ENCODE measurements around the gene ABHD5.

Gene ABHD5

DNA sequence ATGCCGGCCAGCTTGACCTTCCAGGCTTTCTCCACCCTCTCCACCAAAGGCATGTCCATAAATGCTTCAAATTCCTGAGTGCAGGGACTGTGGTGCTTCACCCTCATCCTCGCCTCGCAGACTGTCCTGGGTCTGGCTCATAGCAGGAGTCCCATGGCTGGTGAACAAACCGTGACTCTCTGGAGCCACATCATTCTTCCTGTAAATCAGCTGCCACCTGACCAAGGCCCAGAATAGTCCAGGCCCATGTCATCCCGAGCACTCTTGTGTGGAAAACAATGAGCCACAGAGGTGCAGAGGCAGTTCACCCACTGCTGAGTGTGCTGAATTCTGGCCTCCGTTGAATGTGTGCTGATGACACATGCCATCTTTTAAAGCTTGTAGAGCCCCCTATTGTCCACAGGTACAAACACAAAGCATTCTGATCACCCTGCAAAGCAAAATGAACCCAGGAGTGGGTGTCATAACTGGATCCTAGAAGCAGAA is 68.6 kb downstream of the ABHD5 start:
- DNase-seq: peak; percentile 1

- no peak for DNase-seq
Measured at GRCh38 chr3:43759938-43760337, 69.2 kb downstream of the ABHD5 start.

- DNase-seq: no peak
Measured at GRCh38 chr3:43760938-43761337, 70.2 kb downstream of the ABHD5 start.

DNA sequence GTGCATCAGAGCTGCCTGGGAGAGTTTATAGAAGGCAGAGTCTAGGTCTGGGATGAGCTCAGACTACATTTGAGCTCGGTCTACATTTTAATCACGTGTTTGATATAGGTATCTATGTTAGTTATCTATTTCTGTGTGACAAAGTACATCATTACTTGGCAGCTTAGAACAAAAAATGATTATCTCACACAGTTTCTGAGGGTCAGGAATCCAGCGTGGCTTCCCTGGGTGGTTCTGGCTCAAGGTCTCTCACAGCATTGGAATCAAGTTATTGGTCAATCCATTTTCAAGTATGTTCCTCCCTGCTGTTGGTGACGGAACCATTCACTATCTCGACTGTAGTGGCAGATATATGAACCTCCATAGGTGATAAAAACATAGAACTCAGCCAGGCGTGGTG is 71.7 kb downstream of the ABHD5 start:
- DNase-seq: no peak

DNA sequence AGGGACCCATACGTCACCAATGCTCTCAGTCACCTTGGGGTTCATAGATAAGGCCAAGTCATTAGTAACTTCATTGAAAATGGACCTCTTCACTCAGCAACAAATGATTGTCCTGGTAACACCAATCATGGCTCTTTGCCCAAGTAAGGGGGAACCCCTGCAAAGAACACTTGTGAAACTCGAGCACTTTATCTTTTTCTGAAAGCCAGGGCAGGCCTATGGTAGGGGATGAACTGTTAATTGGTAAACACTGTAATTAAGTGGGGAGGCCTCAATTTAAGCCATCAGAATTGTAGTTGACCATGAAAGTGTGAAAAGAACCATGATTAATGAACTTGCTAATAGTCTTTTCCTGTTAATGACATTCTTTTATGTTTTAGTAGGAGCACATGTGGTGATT is 73.3 kb downstream of the ABHD5 start:
- DNase-seq: peak; percentile 52

DNA sequence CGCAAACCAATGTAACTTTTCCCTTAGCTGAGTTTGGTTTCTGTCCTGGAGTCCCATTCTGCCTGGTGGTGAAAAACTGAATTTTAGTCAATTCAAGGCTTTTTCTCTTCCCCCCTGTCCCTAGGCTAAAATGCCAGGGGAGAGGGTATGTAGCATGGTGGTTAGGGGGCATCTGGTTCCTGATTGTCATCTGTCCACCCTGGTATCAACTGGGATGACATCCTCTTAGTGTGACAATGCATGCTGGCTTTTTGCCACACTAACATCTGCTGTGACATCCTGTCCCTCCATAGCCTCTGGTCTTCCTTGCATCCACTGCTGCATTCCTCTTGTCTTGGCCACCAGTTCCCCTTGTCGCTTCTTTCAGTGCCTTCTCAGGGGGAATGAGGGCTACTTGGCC is 73.7 kb downstream of the ABHD5 start:
- peak; percentile 13 for DNase-seq

DNA sequence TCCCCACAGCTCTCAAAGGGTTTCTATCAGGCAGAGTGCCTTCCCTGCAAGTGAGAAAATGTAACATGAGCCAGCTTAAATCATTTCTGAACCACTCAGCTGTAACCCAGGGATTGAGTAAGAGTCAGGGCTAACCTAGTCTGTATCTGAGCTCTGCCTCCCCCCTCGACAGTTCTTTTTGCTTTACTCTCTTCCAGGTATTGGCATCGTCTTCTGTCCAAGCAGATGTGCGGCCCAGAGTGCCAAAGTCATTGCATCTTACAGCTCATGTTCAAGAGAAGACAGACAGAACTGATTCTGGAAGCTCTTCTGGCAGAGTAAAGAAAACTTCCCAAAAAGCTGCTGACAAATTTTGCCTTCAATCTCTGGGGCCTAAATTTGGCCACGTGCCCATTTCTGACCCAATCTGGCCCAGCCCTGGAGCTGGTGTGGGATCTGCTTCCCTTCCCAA is 74.8 kb downstream of the ABHD5 start:
- DNase-seq: no peak

- no peak for DNase-seq
Measured at GRCh38 chr3:43766672-43767465, 76.1 kb downstream of the ABHD5 start.

DNA sequence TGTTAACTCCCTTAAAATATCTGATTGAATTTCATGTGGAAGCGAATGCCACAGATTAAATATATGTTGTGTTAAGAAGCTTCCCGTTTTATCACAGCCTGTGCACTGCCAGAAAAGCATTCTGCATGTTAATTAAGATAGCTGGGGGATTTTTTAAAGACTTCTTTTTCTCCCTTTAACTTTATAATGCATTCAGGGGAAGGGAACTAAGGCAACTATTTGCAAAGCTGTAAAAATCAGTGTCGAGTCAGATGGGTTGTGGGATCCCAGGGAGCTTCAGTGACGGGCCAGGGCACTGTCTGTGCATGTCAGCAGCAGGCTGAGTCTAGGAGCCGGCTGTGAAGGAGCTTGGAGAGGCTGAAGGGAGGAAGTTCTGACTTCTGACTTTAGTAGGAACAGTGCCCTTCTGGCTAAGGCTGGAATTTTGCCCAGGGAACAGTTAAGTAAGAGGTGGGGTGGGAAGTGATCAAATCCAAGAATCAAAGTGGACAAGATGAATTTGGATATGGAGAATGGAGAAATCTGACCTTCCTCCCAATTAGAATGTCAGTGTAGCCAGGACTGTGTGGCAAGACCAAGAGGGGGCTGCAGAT is 77.7 kb downstream of the ABHD5 start:
- no peak for DNase-seq

- peak; percentile 89 for DNase-seq
Measured at GRCh38 chr3:43769097-43769884, 78.6 kb downstream of the ABHD5 start.

- no peak for DNase-seq
Measured at GRCh38 chr3:43769885-43770425, 79.2 kb downstream of the ABHD5 start.

DNA sequence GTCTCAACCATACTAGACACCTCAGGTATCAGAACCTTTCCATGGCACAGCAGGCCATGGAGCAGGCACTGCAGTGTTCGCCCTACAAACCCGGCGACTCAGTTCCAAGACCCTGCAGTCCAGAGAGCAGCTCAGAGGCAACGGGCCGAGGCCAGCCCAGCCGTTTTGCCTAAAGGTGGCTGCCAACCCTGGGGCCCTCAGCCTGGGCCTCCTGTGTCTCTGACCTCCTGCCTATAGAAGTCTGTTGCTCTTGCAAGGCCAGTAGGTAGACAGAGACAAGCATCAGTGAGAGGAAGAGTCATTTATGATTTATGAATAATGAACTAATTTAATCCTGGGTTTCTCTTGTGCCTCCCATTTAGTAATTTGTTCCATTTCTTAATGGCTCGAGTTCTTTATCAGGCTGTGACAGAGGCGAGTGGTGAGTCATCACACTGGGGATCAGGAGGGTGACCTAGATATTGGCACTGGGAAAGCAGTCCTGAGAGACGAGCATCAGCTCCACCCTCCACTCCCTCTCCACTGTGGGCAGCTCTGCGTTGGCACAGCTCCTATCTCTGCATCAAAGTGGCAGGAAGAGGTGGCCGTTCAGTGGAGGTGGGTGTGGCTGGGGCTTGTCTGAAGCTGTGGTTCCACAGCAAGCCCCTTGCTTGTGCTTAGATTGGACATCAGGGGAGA is 79.8 kb downstream of the ABHD5 start:
- DNase-seq: peak; percentile 15

GRCh38 chr3:43771610-43772009 is 80.9 kb downstream of the ABHD5 start:
- DNase-seq: no peak

- no peak for DNase-seq
Measured at GRCh38 chr3:43773273-43774094, 82.7 kb downstream of the ABHD5 start.

GRCh38 chr3:43774799-43775198 is 84.1 kb downstream of the ABHD5 start:
- no peak for DNase-seq

GRCh38 chr3:43776101-43776500 is 85.4 kb downstream of the ABHD5 start:
- no peak for DNase-seq

GRCh38 chr3:43779850-43780249 is 89.1 kb downstream of the ABHD5 start:
- no peak for DNase-seq

DNA sequence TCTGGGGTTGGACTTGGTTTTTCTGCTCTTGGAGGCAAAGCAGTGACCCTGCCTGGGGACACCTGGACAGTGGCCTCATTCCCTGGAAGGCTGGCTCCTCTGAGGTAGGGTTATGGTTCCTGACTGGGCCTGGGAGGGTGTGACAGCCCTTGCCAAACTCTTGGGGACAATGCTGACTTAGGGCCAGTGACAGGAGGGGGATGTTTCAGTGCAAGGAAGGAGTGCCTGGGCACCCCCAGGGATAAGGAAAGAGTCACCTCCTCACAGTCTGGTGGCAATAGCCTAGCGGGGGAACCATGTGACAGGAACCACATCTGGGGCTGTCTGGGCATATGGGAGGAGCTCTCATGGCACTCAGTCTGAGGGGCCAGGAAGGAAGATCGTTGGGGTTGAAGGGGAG is 91.8 kb downstream of the ABHD5 start:
- DNase-seq: no peak
